NCI-H2227 treated with DMSO at 0.1 percent for 48 hours (cell line): Measurements from ENCODE around the gene SNX24.
A peak's percentile ranks its signal among the peaks of the same experiment; 100 is the strongest.

Experiments
- DNase-seq: peaks from one replicate; lab custom pipeline; 2025; lab: John Stamatoyannopoulos, UW

Gene SNX24

GRCh38 chr5:123028222-123028621, 182.8 kb downstream of the SNX24 start:
- no peak for DNase-seq

DNA sequence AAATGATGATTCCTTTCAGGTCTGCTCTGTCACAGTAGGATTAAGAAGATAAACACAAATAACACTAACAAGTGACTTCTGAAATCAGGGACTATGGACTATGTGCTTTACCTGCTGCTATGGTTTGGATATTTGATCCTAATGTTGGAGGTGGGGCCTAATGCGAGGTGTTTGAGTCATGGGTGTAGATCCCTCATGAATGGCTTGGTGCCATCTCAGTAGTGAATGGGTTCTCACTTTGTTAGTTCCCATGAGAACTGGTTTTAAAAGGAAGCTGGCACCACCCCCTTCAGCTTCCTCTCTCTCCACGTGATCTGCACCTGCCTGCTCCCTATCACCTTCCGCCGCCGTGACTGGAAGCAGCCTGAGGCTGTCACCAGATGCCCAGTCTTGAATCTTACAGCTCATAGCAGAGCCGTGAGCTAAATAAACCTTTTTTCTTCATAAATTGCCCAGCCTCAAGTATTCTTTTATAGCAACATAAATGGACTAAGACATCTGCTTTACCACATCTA, 187.8 kb downstream of the SNX24 start:
- no peak for DNase-seq

DNA sequence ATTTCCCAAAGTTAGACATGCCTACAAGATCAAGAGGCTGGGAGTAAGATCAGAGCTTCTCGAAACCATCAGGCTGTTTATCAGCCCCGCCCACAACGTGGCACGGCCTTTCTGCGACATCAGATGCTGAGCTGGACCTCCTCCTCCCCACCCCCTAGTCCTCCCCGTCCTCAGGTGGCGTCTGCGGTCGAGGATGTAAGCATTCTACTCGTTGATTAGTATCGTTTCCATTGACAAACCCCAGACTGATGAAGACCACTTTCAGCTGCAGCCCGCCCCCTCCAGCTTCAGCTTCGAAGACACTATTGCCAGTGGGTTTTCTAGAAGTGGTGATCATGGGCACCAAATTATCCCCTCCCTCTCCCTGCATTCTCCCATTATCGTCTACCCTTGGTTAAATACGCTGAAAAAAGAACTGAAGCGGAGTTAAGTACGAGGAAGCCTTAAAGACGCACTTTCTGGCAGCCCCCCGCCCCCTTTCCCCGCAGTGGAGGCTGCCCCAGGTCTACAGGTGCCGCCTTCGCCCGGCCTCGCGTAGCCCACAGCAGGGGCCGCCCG, 190.0 kb downstream of the SNX24 start:
- DNase-seq, result peak; percentile 17

DNA sequence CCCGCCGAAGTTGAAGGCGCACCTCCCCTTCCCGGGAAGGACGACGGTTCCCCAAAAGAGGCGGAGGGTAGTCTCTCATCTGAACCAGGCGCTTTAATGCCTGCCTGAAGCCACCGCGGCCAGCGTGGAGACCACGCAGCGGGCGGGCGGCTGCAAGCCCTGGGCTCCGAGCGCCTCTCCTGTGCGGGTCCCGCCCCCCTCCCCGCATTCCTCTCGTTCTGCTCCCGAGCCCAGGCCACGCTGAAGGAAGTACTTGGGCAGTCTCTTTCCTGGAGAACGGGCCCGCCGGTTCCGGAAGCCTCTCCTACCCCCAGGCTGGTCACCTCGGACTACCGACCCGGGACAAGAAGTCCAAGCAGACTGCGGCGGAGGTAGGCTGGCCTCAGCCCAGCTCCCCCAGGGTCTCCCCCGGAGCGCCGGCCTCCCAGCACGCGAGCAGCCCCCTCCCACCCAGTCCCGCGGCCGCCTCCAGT, 190.5 kb downstream of the SNX24 start:
- no peak for DNase-seq

DNA sequence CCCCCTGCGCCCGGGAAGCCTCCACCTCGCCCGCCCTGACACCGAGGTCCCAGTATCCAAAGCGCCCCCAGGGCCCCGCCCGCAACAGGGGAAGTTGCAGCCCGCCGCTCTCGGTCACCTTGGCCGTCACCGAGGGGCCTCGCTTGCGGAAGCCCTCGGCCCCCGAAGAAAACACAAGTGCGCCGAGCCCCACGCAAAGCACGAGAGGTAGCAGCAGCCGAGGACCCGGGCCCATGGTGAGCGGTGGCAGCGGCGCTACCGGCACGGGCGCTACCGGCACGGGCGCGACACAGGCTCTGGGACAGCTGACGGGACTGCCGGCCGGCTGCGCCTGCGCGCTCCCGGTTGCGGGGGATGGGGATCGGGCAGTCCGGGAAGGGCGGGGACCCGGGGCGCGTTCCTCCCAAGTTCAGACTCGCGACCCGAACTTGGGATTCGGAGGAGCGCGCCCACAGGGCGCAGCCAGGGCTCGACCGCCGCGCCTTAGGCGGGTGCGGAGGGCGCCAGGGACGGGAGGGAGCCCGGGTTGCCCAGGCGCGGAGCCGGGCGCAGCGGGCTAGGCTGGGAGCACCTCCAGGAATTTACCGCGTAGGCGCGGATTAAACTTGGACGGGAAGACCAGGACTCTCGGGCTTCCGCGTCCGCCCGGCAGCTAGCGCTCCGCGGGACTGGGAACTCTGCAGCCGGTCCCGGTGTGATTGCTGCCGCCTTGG, 191.1 kb downstream of the SNX24 start, which contains the start of gene PPIC:
Gene PPIC (minus strand): TSS at position 335 of the 713 bp plus-strand sequence. CDS start 100 bp downstream, at position 235.
- DNase-seq, result peak; percentile 9

DNA sequence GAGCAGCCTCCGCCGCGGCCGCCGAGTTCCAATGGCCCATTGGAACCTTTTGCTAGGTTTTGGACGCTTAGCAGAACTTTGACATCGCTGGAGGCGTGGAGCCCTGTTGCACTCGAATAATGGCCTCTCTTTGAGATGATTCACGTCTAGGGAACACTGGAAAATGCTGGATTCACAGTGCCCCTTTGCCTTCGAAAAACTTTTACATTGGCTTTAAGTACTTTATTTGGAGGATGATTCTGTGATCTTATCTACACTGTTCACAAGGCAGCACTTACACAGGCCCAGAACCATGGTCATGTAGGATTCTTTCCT, 191.6 kb downstream of the SNX24 start:
- DNase-seq, result no peak

DNA sequence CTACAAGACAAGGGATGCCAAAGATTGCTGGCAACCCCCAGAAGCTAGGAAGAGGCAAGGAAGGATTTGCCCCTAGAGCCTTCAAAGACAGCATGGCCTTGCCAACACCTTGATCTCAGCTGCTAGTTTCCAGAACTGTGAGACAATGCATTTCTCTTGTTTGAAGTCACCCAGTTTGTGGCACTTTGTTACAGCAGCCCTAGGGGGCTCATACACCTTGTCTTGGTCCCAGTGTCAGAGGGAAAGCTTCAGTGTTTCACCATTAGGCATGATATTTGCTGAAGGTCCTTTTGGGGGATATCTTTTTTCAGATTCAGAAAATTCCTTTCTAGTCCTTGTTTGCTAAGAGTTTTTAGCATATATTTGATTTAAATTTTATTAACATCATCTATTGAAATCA, 194.3 kb downstream of the SNX24 start:
- DNase-seq, result no peak

GRCh38 chr5:123044926-123045617, 199.7 kb downstream of the SNX24 start:
- DNase-seq, result no peak

GRCh38 chr5:123046222-123046621, 200.8 kb downstream of the SNX24 start:
- no peak for DNase-seq

GRCh38 chr5:123047706-123048105, 202.3 kb downstream of the SNX24 start:
- no peak for DNase-seq

GRCh38 chr5:123051206-123051605, 205.8 kb downstream of the SNX24 start:
- DNase-seq, result no peak
